GM13976 (cell line): ENCODE measurements around the gene HERC4.

Experiments used
- DNase-seq: peaks from one replicate; pipeline ENCODE4 v3.0.0; 2012; ENCODE audit warnings: low spot score
- CTCF ChIP-seq: IDR thresholded peaks from 2 replicates; pipeline ENCODE4 v1.5.1; 2012; ENCODE audit warnings: borderline replicate concordance, mild to moderate bottlenecking; ENCODE audit not compliant: insufficient read depth; ENCODE audit errors: extremely low read depth, missing control alignments, control extremely low read depth
- in situ Hi-C: fragments of 300-500 bp; cut with MboI; formaldehyde crosslinking; loops from one replicate; pipeline ENCODE4 v1.12.0; 2022; ENCODE audit warnings: low sequenced_read_pairs, mixed read lengths, inconsistent platforms; ENCODE audit not compliant: unreplicated experiment

The HERC4 gene

GRCh38 chr10:67917169-67917568, 157.9 kb downstream of the HERC4 start:
- TF ChIP-seq CTCF, result no peak
- in situ Hi-C loops, result no loop called here
- DNase-seq, result no peak

GRCh38 chr10:67914777-67915340, 160.2 kb downstream of the HERC4 start:
- TF ChIP-seq CTCF, result no peak
- no peak for DNase-seq
- in situ Hi-C loops, result no loop called here

DNA sequence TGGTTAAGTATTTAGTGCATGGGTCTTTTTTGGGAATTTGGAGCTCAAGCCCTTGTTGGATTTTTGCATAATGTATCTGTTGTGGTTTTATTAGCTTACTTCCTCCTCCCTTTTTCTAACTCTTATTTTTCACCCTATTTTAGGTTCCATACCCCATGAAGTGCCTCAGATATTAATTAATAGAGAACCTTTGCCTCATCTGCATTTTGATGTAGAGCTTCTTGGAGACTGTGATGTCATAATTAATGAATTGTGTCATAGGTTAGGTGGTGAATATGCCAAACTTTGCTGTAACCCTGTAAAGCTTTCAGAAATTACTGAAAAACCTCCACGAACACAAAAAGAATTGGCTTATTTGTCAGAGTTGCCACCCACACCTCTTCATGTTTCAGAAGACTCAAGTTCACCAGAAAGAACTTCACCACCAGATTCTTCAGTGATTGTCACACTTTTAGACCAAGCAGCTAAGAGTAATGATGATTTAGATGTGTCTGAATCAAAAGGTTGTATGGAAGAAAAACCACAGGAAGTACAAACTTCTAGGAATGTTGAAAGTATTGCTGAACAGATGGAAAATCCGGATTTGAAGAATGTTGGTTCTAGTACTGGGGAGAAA, 162.6 kb downstream of the HERC4 start:
- in situ Hi-C loops, result no loop called here
- no peak for DNase-seq
- TF ChIP-seq CTCF, result no peak

- no peak for TF ChIP-seq CTCF
- in situ Hi-C loops, result no loop called here
- DNase-seq, result no peak
Measured at GRCh38 chr10:67903581-67903980, 171.5 kb downstream of the HERC4 start.

- in situ Hi-C loops, result no loop called here
- no peak for TF ChIP-seq CTCF
- no peak for DNase-seq
Measured at GRCh38 chr10:67893637-67894036, 181.4 kb downstream of the HERC4 start.

DNA sequence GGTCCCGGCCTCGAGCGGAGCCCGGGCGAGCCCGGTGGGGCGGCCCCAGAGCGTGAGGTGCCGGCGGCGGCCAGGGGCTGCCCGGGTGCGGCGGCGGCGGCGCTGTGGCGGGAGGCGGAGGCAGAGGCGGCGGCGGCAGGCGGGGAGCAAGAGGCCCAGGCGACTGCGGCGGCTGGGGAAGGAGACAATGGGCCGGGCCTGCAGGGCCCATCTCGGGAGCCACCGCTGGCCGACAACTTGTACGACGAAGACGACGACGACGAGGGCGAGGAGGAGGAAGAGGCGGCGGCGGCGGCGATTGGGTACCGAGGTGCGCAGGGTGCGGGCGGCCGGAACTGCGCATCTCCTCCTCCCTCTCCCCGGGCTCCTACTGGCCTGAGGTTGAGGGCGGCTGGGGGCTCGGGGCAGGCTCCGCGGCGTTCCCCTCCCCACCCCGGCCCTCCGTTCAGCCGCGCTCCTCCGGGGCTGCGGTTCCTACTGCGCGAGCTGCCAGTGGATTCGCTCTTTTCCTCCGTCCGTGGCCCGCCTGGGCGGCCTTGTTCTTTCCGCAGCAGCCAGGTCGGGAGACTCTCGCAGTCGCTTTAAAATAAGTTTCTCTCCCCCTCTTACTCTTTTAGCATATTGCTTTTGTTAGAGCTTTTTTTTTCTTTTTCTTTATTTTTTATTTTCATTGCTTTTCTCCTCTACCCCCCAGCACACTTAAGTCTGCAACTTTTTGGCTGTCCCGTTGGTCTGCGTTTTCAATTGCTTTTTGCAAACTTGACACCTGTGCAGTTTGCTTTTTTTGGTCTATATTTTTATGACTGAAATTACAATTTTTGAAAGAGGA, 190.0 kb downstream of the HERC4 start:
- DNase-seq, result peak; percentile 84
- no peak for TF ChIP-seq CTCF
- in situ Hi-C loops, result no loop called here
